Skeletal muscle tissue (tissue), 5 donors: ENCODE measurements around the gene RAC2. TPM values are rescaled to one million over a fixed set of nuclear protein-coding genes. Genes with fewer than 3 reads are reported as not detected.

ENCODE experiments used
- H3K27ac ChIP-seq: one replicate; pipeline ENCODE4 v1.7.0; 2013; ENCODE audit warnings: mild to moderate bottlenecking, low read depth, low read length, inconsistent platforms
- H3K27me3 ChIP-seq, 3 donors: one replicate each; pipeline ENCODE4 v1.7.0; 2013; ENCODE audit warnings: low read length in 3 of 3; ENCODE audit not compliant: control insufficient read depth in 3 of 3, insufficient read depth in 3 of 3
- H3K36me3 ChIP-seq, 3 donors: one replicate each; pipeline ENCODE4 v1.7.0; 2013; ENCODE audit warnings: low read length in 3 of 3; ENCODE audit not compliant: control insufficient read depth in 3 of 3, insufficient read depth in 3 of 3
- H3K4me1 ChIP-seq, 3 donors: one replicate each; pipeline ENCODE4 v1.7.0; 2013; ENCODE audit warnings: low read length in 3 of 3, mild to moderate bottlenecking in 3 of 3; ENCODE audit not compliant: control insufficient read depth in 3 of 3, insufficient read depth in 3 of 3
- H3K4me3 ChIP-seq, 3 donors: one replicate each; pipeline ENCODE4 v1.7.0; 2013; ENCODE audit warnings: low read length in 3 of 3
- H3K9ac ChIP-seq, 3 donors: one replicate each; pipeline ENCODE4 v1.7.0; 2013; ENCODE audit warnings: low read length in 3 of 3, mild to moderate bottlenecking in 3 of 3, moderate library complexity in 2 of 3, low read depth in 1 of 3
- H3K9me3 ChIP-seq, 3 donors: one replicate each; pipeline ENCODE4 v1.7.0; 2013; ENCODE audit warnings: low read length in 3 of 3; ENCODE audit not compliant: control insufficient read depth in 3 of 3
- small RNA-seq: library from RNA; depleted of rRNA; stranded (forward); fragments of <200 nt; gene quantifications from one replicate; pipeline ENCODE3, GENCODE V24; 2014
- total RNA-seq: library from RNA; depleted of rRNA; stranded (reverse); fragments of >200 nt; gene quantifications from one replicate; pipeline ENCODE4 v1.2.3, GENCODE V29; 2014
- donor health status: Osteomylitis.

Gene RAC2
- total RNA-seq, 1 donor from 2014 or later = 0.52 TPM

DNA sequence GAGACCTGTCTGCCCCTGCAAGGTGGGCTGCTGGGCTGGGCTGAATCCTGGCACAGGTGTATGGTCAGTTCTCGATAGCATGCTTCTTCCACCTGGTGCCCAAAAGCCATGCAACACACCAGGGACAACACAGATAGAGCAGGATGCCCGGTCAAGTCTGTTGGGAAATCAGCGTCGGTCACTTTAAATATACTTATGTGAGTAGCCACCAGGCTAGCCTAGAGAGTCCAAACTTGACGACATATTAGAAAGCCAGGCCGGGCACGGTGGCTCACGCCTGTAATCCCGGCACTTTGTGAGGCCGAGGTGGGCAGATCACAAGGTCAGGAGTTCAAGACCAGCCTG lies 65.0 kb downstream of the RAC2 start:
- peak overlapping the region in 2 of 3 donors; percentile 23 to 71 for H3K9ac ChIP-seq
- peaks cover 51 to 55% (median 51%) of the 10 kb centered on the region in 3 donors for H3K4me1 ChIP-seq
- no peaks in the 10 kb centered on the region for H3K9me3 ChIP-seq
- H3K27ac ChIP-seq = peak overlapping the region; percentile 31
- H3K36me3 ChIP-seq = peaks cover 0 to 2% (median 0%) of the 10 kb centered on the region in 3 donors
- H3K27me3 ChIP-seq = no peaks in the 10 kb centered on the region
- H3K4me3 ChIP-seq = peak overlapping the region in 2 of 3 donors; percentile 14 to 52

- Histone ChIP-seq H3K9me3 (no peaks in the 10 kb centered on the region), H3K4me1 (peaks cover 51 to 55% (median 55%) of the 10 kb centered on the region in 3 donors), H3K27me3 (no peaks in the 10 kb centered on the region), H3K9ac (peak overlapping the region in 2 of 3 donors; percentile 23 to 71), H3K36me3 (peaks cover 0 to 2% (median 0%) of the 10 kb centered on the region in 3 donors), H3K4me3 (peak overlapping the region in 2 of 3 donors; percentile 14 to 52), H3K27ac (peak overlapping the region; percentile 31)
Observed at GRCh38 chr22:37178350-37179125, 65.5 kb downstream of the RAC2 start.

DNA sequence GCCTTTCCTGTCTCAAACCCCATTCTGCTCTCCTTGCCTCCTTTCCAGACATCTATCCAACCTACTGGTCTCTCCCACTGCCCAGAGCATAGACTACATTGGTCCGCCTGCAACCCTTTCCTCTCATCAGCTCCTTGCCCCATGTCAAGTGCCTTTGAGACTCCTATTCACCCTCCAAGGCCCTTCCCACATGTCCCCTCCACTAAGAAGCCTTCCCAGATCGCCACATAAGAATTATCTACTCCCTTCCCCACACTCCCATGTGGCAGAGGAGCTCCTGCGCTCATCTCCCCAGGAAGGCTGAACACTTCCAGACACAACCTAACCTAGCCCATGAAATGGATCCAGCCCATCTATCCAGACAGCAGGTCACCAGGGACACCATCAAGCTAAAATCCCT lies 66.3 kb downstream of the RAC2 start:
- H3K9me3 ChIP-seq = no peaks in the 10 kb centered on the region
- H3K27ac ChIP-seq = peak overlapping the region; percentile 31
- H3K9ac ChIP-seq = peak overlapping the region in 1 of 3 donors; percentile 71
- peaks cover 0 to 2% (median 0%) of the 10 kb centered on the region in 3 donors for H3K36me3 ChIP-seq
- no peaks in the 10 kb centered on the region for H3K27me3 ChIP-seq
- peak overlapping the region in 1 of 3 donors; percentile 6 for H3K4me3 ChIP-seq
- peaks cover 51 to 55% (median 55%) of the 10 kb centered on the region in 3 donors for H3K4me1 ChIP-seq

- no peak overlapping the region for H3K4me3 ChIP-seq
Observed at GRCh38 chr22:37177221-37177620, 66.8 kb downstream of the RAC2 start.

GRCh38 chr22:37176464-37177061 lies 67.5 kb downstream of the RAC2 start:
- H3K9ac ChIP-seq = peak overlapping the region; percentile 7 to 66 (median 27)
- peak overlapping the region; percentile 51 for H3K27ac ChIP-seq
- H3K27me3 ChIP-seq = no peaks in the 10 kb centered on the region
- H3K4me3 ChIP-seq = peak overlapping the region; percentile 29 to 68 (median 43)
- H3K4me1 ChIP-seq = peaks cover 51 to 55% (median 55%) of the 10 kb centered on the region in 3 donors
- H3K9me3 ChIP-seq = no peaks in the 10 kb centered on the region
- peaks cover 0 to 2% (median 0%) of the 10 kb centered on the region in 3 donors for H3K36me3 ChIP-seq

More at GRCh38 chr22:37177221-37177620, 66.8 kb downstream of the RAC2 start:
- H3K27me3 ChIP-seq = no peaks in the 10 kb centered on the region
- H3K36me3 ChIP-seq = peaks cover 0 to 2% (median 0%) of the 10 kb centered on the region in 3 donors
- peak overlapping the region; percentile 3 for H3K27ac ChIP-seq
- H3K9me3 ChIP-seq = no peaks in the 10 kb centered on the region
- H3K9ac ChIP-seq = peak overlapping the region in 2 of 3 donors; percentile 3 to 27
- H3K4me1 ChIP-seq = peaks cover 51 to 55% (median 55%) of the 10 kb centered on the region in 3 donors

DNA sequence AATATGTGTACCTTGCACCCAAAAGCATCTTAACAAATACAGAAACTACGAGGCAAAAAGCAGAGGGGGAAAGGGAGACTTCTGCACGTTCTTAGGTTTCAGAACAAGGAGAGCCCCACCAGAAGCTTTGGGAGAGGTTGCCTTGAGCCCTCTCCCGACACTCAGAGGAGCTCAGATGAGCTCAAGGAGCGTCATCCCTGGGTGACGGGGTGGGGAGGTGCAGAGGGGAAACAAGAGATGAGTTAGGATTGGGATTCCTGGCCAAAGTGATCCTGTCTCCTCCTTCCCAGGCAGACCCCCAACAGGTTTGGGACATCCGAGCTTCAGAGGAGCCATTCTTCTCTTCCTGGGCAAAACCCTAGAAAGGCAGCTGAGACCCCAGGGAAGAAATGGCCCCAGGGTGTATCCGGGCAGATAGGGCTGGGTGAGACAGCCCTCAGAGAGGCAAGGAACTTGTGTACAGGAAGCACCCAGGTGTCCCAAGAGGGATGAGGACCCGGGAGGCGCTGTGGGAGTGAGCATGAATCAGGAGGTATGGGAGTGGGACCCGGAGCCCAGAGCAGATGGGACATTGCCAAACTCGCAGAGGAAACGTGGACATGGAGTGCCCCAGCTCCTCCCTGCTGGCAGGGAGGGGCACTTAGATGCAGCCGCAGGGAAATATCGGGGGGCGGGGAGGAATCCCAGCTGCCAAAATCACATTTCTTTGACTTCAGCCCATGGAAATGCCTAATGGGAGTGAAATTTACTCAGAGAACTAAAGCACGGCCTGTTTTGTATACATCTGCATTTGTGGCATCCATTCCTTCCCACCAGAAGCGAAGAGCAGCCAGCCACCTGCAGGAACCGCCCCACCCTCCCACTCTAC lies 68.4 kb downstream of the RAC2 start:
- Histone ChIP-seq H3K27me3 (no peaks in the 10 kb centered on the region), H3K9ac (peak overlapping the region in 1 of 3 donors; percentile 66), H3K36me3 (no peaks in the 10 kb centered on the region), H3K4me3 (peak overlapping the region in 1 of 3 donors; percentile 43), H3K9me3 (no peaks in the 10 kb centered on the region), H3K27ac (peak overlapping the region; percentile 51), H3K4me1 (peaks cover 51 to 55% (median 55%) of the 10 kb centered on the region in 3 donors)

Small RNA genes lying within 50 kb of the gene (small RNA-seq; reads per million reads assigned to genes)
- gene Z82188.1 = not detected

Other genes starting within 250 kb of the RAC2 start
- 20.9 TPM for gene TST, start 224.8 kb downstream of the RAC2 start, total RNA-seq
- gene MPST, start 224.5 kb downstream of the RAC2 start, total RNA-seq = 48.5 TPM
- gene KCTD17, start 192.5 kb downstream of the RAC2 start, total RNA-seq = 11.0 TPM
- not detected for gene TMPRSS6, start 134.6 kb downstream of the RAC2 start, total RNA-seq
- gene IL2RB, start 94.4 kb downstream of the RAC2 start, total RNA-seq = 1.6 TPM
- gene C1QTNF6, start 56.0 kb downstream of the RAC2 start, total RNA-seq = 6.3 TPM
- not detected for gene SSTR3, start 31.8 kb downstream of the RAC2 start, total RNA-seq
- 12.0 TPM for gene CYTH4, start 38.2 kb upstream of the RAC2 start, total RNA-seq
- gene ELFN2, start 183.2 kb upstream of the RAC2 start, total RNA-seq = under 0.01 TPM
- gene MFNG, start 242.1 kb upstream of the RAC2 start, total RNA-seq = 3.7 TPM